WTC11 (cell line): ENCODE data around the gene CBR1. TPM values are rescaled to one million over a fixed set of nuclear protein-coding genes. Genes with fewer than 3 reads are reported as not detected.

Source experiments
- ATAC-seq: fragments of 200-7000 bp; cut with Tn5 transposase; 2 replicates; pipeline ENCODE4 v1.10.0; 2021; ENCODE audit warnings: mild to moderate bottlenecking, moderate library complexity
- CTCF ChIA-PET: fragments of 300-600 bp; sonication (Branson Sonifier 250); formaldehyde crosslinking; loops from one replicate; lab custom pipeline; 2021; ENCODE audit warnings: antibody characterized with exemption; lab: Charles Lee
- POLR2A ChIA-PET: fragments of 350-600 bp; sonication (Branson Sonifier 250); formaldehyde crosslinking; loops from one replicate; lab custom pipeline; 2021; ENCODE audit warnings: antibody characterized with exemption; lab: Charles Lee
- DNase-seq: peaks from one replicate; pipeline ENCODE4 v3.0.0; 2021; ENCODE audit warnings: low spot score
- H3K27ac Mint-ChIP-seq: 2 replicates; pipeline ENCODE4 v1.8.0; 2021; ENCODE audit warnings: mixed read lengths
- H3K27me3 Mint-ChIP-seq: 2 replicates; pipeline ENCODE4 v1.8.0; 2021; ENCODE audit warnings: low read depth, mild to moderate bottlenecking, moderate library complexity, mixed read lengths
- H3K36me3 Mint-ChIP-seq: 2 replicates; pipeline ENCODE4 v1.8.0; 2021; ENCODE audit warnings: mixed read lengths
- H3K4me1 Mint-ChIP-seq: 2 replicates; pipeline ENCODE4 v1.8.0; 2022; ENCODE audit warnings: mixed read lengths
- H3K4me3 Mint-ChIP-seq: 2 replicates; pipeline ENCODE4 v1.8.0; 2021; ENCODE audit warnings: mild to moderate bottlenecking, moderate library complexity, mixed read lengths
- H3K9me3 Mint-ChIP-seq: 2 replicates; pipeline ENCODE4 v1.8.0; 2021; ENCODE audit warnings: mixed read lengths
- HMGXB4 ChIP-seq: sonication (generic); formaldehyde crosslinking; IDR thresholded peaks from 2 replicates; pipeline ENCODE4 v1.8.1; 2023; ENCODE audit warnings: mild to moderate bottlenecking, moderate library complexity, missing genetic modification reagents
- JAZF1 ChIP-seq: fragments of 250-450 bp; sonication (Bioruptor Pico); IDR thresholded peaks from 2 replicates; pipeline ENCODE4 v1.9.0; 2021; ENCODE audit warnings: moderate library complexity, mild to moderate bottlenecking, inconsistent platforms
- MLX ChIP-seq: sonication (generic); formaldehyde crosslinking; IDR thresholded peaks from 2 replicates; pipeline ENCODE4 v1.8.1; 2023; ENCODE audit warnings: mild to moderate bottlenecking, missing genetic modification reagents, moderate library complexity
- OVOL2 ChIP-seq: fragments of 250-450 bp; sonication (Bioruptor Pico); IDR thresholded peaks from 2 replicates; pipeline ENCODE4 v1.9.0; 2021; ENCODE audit warnings: mild to moderate bottlenecking, borderline replicate concordance
- SP1 ChIP-seq: sonication (generic); formaldehyde crosslinking; conservative IDR thresholded peaks from 2 replicates; pipeline ENCODE4 v1.8.1; 2022; ENCODE audit warnings: missing genetic modification reagents
- TCF7 ChIP-seq: sonication (generic); formaldehyde crosslinking; IDR thresholded peaks from 2 replicates; pipeline ENCODE4 v1.8.0; 2022; ENCODE audit warnings: mild to moderate bottlenecking, low read depth, missing genetic modification reagents, moderate library complexity
- TEAD1 ChIP-seq: sonication (generic); formaldehyde crosslinking; IDR thresholded peaks from 2 replicates; pipeline ENCODE4 v1.8.0; 2022; ENCODE audit warnings: mild to moderate bottlenecking, missing genetic modification reagents
- ZNF263 ChIP-seq: sonication (generic); formaldehyde crosslinking; IDR thresholded peaks from 2 replicates; pipeline ENCODE4 v1.8.1; 2022; ENCODE audit warnings: low read depth, mild to moderate bottlenecking, moderate library complexity, missing genetic modification reagents
- ZNF396 ChIP-seq: fragments of 250-450 bp; sonication (Bioruptor Pico); IDR thresholded peaks from 2 replicates; pipeline ENCODE4 v1.8.0; 2021; ENCODE audit warnings: mild to moderate bottlenecking, moderate library complexity, borderline replicate concordance
- total RNA-seq: library from RNA; stranded (reverse); gene quantifications from 3 replicates; pipeline ENCODE4 v1.2.3, GENCODE V29; 2021
- TF ChIP-seq, protein P1 (sequence below): sonication (generic); formaldehyde crosslinking; IDR thresholded peaks from 2 replicates; pipeline ENCODE4 v1.8.1; 2022; ENCODE audit warnings: low read depth, missing genetic modification reagents, borderline replicate concordance
- TF ChIP-seq, protein P2 (sequence below): sonication (generic); formaldehyde crosslinking; conservative IDR thresholded peaks from 2 replicates; pipeline ENCODE4 v1.8.1; 2022; ENCODE audit warnings: mild to moderate bottlenecking, missing genetic modification reagents
- TF ChIP-seq, protein P3 (sequence below): sonication (generic); formaldehyde crosslinking; IDR thresholded peaks from 2 replicates; pipeline ENCODE4 v1.8.1; 2022; ENCODE audit warnings: mild to moderate bottlenecking, missing genetic modification reagents, moderate library complexity, borderline replicate concordance
- TF ChIP-seq, protein P4 (sequence below): fragments of 250-450 bp; sonication (Bioruptor Pico); IDR thresholded peaks from 2 replicates; pipeline ENCODE4 v1.9.0; 2021; ENCODE audit warnings: moderate library complexity, mild to moderate bottlenecking, inconsistent platforms, borderline replicate concordance
- TF ChIP-seq, protein P5 (sequence below): sonication (generic); formaldehyde crosslinking; IDR thresholded peaks from 2 replicates; pipeline ENCODE4 v1.8.1; 2023; ENCODE audit warnings: mild to moderate bottlenecking, missing genetic modification reagents, moderate library complexity

Gene CBR1
- total RNA-seq, 1 experiment from 2014 or later, result 167 TPM

GRCh38 chr21:36120304-36120888, 50.6 kb downstream of the CBR1 start:
- peaks cover 10% of the 10 kb centered on the region for H3K9me3 Mint-ChIP-seq
- ChIA-PET POLR2A (no interaction called here), CTCF (interaction anchor here (0.6 kb wide), 1 partner anchor 89 kb away, joined by 3 read pairs; no protein-coding TSS in a partner anchor)
- peaks cover 12% of the 10 kb centered on the region for H3K36me3 Mint-ChIP-seq
- peaks cover 9% of the 10 kb centered on the region for H3K4me1 Mint-ChIP-seq
- no peaks in the 10 kb centered on the region; the same call in 1 of the 2 replicates for H3K27me3 Mint-ChIP-seq
- ATAC-seq (no peak; the same call in 1 of the 2 replicates), DNase-seq (no peak)
- no peak overlapping the region for H3K4me3 Mint-ChIP-seq
- TF ChIP-seq TCF7 (CRISPR knock-in tag), result no peak
- TF ChIP-seq, protein P1, sequence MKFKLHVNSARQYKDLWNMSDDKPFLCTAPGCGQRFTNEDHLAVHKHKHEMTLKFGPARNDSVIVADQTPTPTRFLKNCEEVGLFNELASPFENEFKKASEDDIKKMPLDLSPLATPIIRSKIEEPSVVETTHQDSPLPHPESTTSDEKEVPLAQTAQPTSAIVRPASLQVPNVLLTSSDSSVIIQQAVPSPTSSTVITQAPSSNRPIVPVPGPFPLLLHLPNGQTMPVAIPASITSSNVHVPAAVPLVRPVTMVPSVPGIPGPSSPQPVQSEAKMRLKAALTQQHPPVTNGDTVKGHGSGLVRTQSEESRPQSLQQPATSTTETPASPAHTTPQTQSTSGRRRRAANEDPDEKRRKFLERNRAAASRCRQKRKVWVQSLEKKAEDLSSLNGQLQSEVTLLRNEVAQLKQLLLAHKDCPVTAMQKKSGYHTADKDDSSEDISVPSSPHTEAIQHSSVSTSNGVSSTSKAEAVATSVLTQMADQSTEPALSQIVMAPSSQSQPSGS (CRISPR knock-in tag), result no peak
- no peak for TF ChIP-seq JAZF1
- TF ChIP-seq, protein P2, sequence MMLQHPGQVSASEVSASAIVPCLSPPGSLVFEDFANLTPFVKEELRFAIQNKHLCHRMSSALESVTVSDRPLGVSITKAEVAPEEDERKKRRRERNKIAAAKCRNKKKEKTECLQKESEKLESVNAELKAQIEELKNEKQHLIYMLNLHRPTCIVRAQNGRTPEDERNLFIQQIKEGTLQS (CRISPR knock-in tag), result no peak
- no peak for TF ChIP-seq TEAD1 (CRISPR knock-in tag)
- TF ChIP-seq ZNF263 (CRISPR knock-in tag), result no peak
- TF ChIP-seq, protein P3, sequence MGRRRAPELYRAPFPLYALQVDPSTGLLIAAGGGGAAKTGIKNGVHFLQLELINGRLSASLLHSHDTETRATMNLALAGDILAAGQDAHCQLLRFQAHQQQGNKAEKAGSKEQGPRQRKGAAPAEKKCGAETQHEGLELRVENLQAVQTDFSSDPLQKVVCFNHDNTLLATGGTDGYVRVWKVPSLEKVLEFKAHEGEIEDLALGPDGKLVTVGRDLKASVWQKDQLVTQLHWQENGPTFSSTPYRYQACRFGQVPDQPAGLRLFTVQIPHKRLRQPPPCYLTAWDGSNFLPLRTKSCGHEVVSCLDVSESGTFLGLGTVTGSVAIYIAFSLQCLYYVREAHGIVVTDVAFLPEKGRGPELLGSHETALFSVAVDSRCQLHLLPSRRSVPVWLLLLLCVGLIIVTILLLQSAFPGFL (CRISPR knock-in tag), result no peak
- no peak for TF ChIP-seq OVOL2 (CRISPR knock-in tag)
- TF ChIP-seq, protein P4, sequence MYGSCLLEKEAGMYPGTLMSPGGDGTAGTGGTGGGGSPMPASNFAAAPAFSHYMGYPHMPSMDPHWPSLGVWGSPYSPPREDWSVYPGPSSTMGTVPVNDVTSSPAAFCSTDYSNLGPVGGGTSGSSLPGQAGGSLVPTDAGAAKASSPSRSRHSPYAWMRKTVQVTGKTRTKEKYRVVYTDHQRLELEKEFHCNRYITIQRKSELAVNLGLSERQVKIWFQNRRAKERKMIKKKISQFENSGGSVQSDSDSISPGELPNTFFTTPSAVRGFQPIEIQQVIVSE (CRISPR knock-in tag), result no peak
- TF ChIP-seq MLX (CRISPR knock-in tag), result no peak
- TF ChIP-seq, protein P5, sequence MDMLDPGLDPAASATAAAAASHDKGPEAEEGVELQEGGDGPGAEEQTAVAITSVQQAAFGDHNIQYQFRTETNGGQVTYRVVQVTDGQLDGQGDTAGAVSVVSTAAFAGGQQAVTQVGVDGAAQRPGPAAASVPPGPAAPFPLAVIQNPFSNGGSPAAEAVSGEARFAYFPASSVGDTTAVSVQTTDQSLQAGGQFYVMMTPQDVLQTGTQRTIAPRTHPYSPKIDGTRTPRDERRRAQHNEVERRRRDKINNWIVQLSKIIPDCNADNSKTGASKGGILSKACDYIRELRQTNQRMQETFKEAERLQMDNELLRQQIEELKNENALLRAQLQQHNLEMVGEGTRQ (CRISPR knock-in tag), result no peak
- TF ChIP-seq ZNF396, result no peak
- no peak for TF ChIP-seq SP1 (CRISPR knock-in tag)
- TF ChIP-seq HMGXB4 (CRISPR knock-in tag), result no peak
- H3K27ac Mint-ChIP-seq, result no peak overlapping the region

Other genes starting within 250 kb of the CBR1 start
- 44.1 to 64.8 TPM (median 45.7 TPM) in 3 replicates for gene SETD4, start 9.5 kb upstream of the CBR1 start, total RNA-seq
- gene CBR3, start 65.1 kb downstream of the CBR1 start, total RNA-seq, result 4.2 to 12.9 TPM (median 5.2 TPM) in 3 replicates
- gene DOP1B, start 86.8 kb downstream of the CBR1 start, total RNA-seq, result 8.3 to 11.4 TPM (median 9.1 TPM) in 3 replicates